AG04449 (cell line): ENCODE data around the gene RNU6-8.

Experiments used
- CTCF ChIA-PET: fragments of 350-600 bp; formaldehyde crosslinking; extraction: SDS; loops from one replicate; lab custom pipeline; 2021; ENCODE audit warnings: antibody characterized with exemption; lab: Yijun Ruan, JAX
- POLR2A ChIA-PET: fragments of 400-600, 350-600 bp; formaldehyde crosslinking; extraction: SDS; loops from one replicate; lab custom pipeline; 2020; ENCODE audit warnings: antibody characterized with exemption, inconsistent platforms; lab: Yijun Ruan, JAX
- DNase-seq: peaks from one replicate; pipeline ENCODE4 v3.0.0-alpha.2; 2010; ENCODE audit warnings: low read depth, low spot score
- H3K4me3 ChIP-seq: 2 replicates; pipeline ENCODE4 v1.5.1; 2011; ENCODE audit warnings: low read depth, mild to moderate bottlenecking, control low read depth, low read length
- CTCF ChIP-seq: IDR thresholded peaks from one replicate; pipeline ENCODE4 v1.5.1; 2011; ENCODE audit warnings: mild to moderate bottlenecking, moderate library complexity, low read length, control low read depth, inconsistent platforms; ENCODE audit not compliant: insufficient read depth; ENCODE audit errors: missing control alignments

RNU6-8 gene

GRCh38 chr14:32249371-32249770, 46.3 kb upstream of the RNU6-8 start:
- no peak overlapping the region for H3K4me3 ChIP-seq
- POLR2A ChIA-PET, result no interaction called here
- DNase-seq, result no peak
- CTCF ChIA-PET, result interaction anchor here (1.1 to 6.5 kb wide), 3 partner anchors 9 to 739 kb away, joined by 3 to 236 read pairs (median 9); partner anchors contain the start of gene ARHGAP5
- no peak for TF ChIP-seq CTCF

- ChIA-PET POLR2A (no interaction called here), CTCF (interaction anchor here (1.2 to 4.9 kb wide), 4 partner anchors 14 to 320 kb away, joined by 4 to 37 read pairs (median 4); no protein-coding TSS in a partner anchor)
- no peak for TF ChIP-seq CTCF
- H3K4me3 ChIP-seq, result no peak overlapping the region
- no peak for DNase-seq
These were observed 43.7 kb upstream of the RNU6-8 start for GRCh38 chr14:32246751-32247150.

- ChIA-PET CTCF (interaction anchor here (1.0 to 7.6 kb wide), 11 partner anchors 8 to 739 kb away, joined by 3 to 58 read pairs (median 4); no protein-coding TSS in a partner anchor), POLR2A (no interaction called here)
- no peak for DNase-seq
- no peak overlapping the region for H3K4me3 ChIP-seq
- TF ChIP-seq CTCF, result peak; percentile 37
These were observed 41.3 kb upstream of the RNU6-8 start for GRCh38 chr14:32244404-32244803.

GRCh38 chr14:32233260-32233659, 30.2 kb upstream of the RNU6-8 start:
- TF ChIP-seq CTCF, result no peak
- ChIA-PET CTCF (interaction anchor here (1.0 to 1.3 kb wide), 4 partner anchors 9 to 298 kb away, joined by 3 to 7 read pairs (median 4); no protein-coding TSS in a partner anchor), POLR2A (no interaction called here)
- H3K4me3 ChIP-seq, result no peak overlapping the region
- DNase-seq, result no peak

- H3K4me3 ChIP-seq, result no peak overlapping the region
- TF ChIP-seq CTCF, result no peak
- no peak for DNase-seq
- ChIA-PET POLR2A (no interaction called here), CTCF (interaction anchor here (0.9 to 1.3 kb wide), 6 partner anchors 8 to 298 kb away, joined by 3 to 7 read pairs (median 4); no protein-coding TSS in a partner anchor)
These were observed 29.4 kb upstream of the RNU6-8 start for GRCh38 chr14:32232481-32232880.

GRCh38 chr14:32230695-32231280, 27.7 kb upstream of the RNU6-8 start:
- ChIA-PET POLR2A (no interaction called here), CTCF (interaction anchor here (0.8 to 2.3 kb wide), 3 partner anchors 21 to 157 kb away, joined by 3 to 17 read pairs (median 4); partner anchors contain the start of gene ARHGAP5)
- peak; percentile 70 for DNase-seq
- no peak for TF ChIP-seq CTCF
- H3K4me3 ChIP-seq, result no peak overlapping the region
